ENCODE measurements around the gene PGAM2. TPM values are rescaled to one million over a fixed set of nuclear protein-coding genes. Genes with fewer than 3 reads are reported as not detected.
A peak's percentile ranks its signal among the peaks of the same experiment; 100 is the strongest.

Gene PGAM2
- total and polyA plus RNA-seq, 2 of the 13 experiments (the other 11 are each of a cell fraction or from before 2014, with no cell fraction given), result 0.22 TPM; not detected in 1

- no peak overlapping the region for H3K4me3 ChIP-seq (replicated peaks in 1 of 3; ENCODE audit: insufficient read depth in 1 of 3, low read depth in 2 of 3, low read length in 3 of 3)
- H4K20me1 ChIP-seq (ENCODE audit: insufficient read depth, low read length), result no peaks in the 10 kb centered on the region
- ChIA-PET CTCF (ENCODE audit: low intra/inter-chr PET ratio, low total read pairs) (no interaction called here), POLR2A (no interaction called here)
- H3K9me3 ChIP-seq (ENCODE audit: low read length), result no peaks in the 10 kb centered on the region
- peaks cover 12% of the 10 kb centered on the region for H3K4me1 ChIP-seq (ENCODE audit: insufficient read depth, low read length)
- H3K9ac ChIP-seq (ENCODE audit: insufficient read depth, low read depth, low read length), result no peak overlapping the region
- BruUV-seq (replicated peaks), result no TSS peak
- peaks cover 26 to 53% of the 10 kb centered on the region in 2 experiments for H3K36me3 ChIP-seq (replicated peaks in 1 of 2; ENCODE audit: control insufficient read depth in 1 of 2, insufficient read depth in 2 of 2, low read length in 2 of 2)
- intact Hi-C loops (cut with micrococcal nuclease; ENCODE audit: unreplicated experiment), result no loop called here
- no peak overlapping the region for H3K4me2 ChIP-seq (ENCODE audit: low read depth, low read length)
- no peak overlapping the region for H3K27ac ChIP-seq (ENCODE audit: extremely low read length, insufficient read depth, low read length)
- in situ Hi-C loops (cut with HindIII; ENCODE audit: extremely low pct_ligation_motif_present, low pct_unique_long_range_greater_than_20kb), result no loop called here
- H3K27me3 ChIP-seq (ENCODE audit: control insufficient read depth in 1 of 2, insufficient read depth in 2 of 2, low read length in 2 of 2), result no peaks in the 10 kb centered on the region
- H3K79me2 ChIP-seq (ENCODE audit: insufficient read depth, low read length), result no peaks in the 10 kb centered on the region
- 97% methylated on average over 28 of the region's 30 CpGs for WGBS (ENCODE audit: low lambda C conversion rate)
- FAIRE-seq, result no peak
- DNase-seq (ENCODE audit: low spot score), result no peak
- TF ChIP-seq FOXJ3 (CRISPR knock-in tag; IDR thresholded peaks at IDR 0.05; ENCODE audit: borderline replicate concordance) (no peak), RBFOX2 (IDR thresholded peaks at IDR 0.05; ENCODE audit: low read depth, low read length) (0 out of 2 replicates have a peak, but pooled peaks have one; percentile 24)
- no peak for ATAC-seq
- no peak overlapping the region for H2AFZ ChIP-seq (ENCODE audit: low read length)
Observed at GRCh38 chr7:44057849-44058758, 7.3 kb downstream of the PGAM2 start.

- DNase-seq (ENCODE audit: low spot score) (no peak), ATAC-seq (no peak), FAIRE-seq (no peak)
- H3K9ac ChIP-seq (ENCODE audit: insufficient read depth, low read depth, low read length), result no peak overlapping the region
- H3K4me3 ChIP-seq (replicated peaks in 1 of 3; ENCODE audit: insufficient read depth in 1 of 3, low read depth in 2 of 3, low read length in 3 of 3), result no peak overlapping the region
- no peaks in the 10 kb centered on the region for H3K9me3 ChIP-seq (ENCODE audit: low read length)
- no peak for TF ChIP-seq ZNF362 (CRISPR knock-in tag; IDR thresholded peaks at IDR 0.05; ENCODE audit: borderline replicate concordance)
- TF ChIP-seq ZNF644 (CRISPR knock-in tag; IDR thresholded peaks at IDR 0.05; ENCODE audit: low read depth), result no peak
- no peak for TF ChIP-seq ARNT2 (CRISPR knock-in tag; IDR thresholded peaks at IDR 0.05; ENCODE audit: low read depth)
- TF ChIP-seq ZNF556 (CRISPR knock-in tag; IDR thresholded peaks at IDR 0.05; ENCODE audit: borderline replicate concordance), result no peak
- no peak for TF ChIP-seq ZNF616 (CRISPR knock-in tag; IDR thresholded peaks at IDR 0.05; ENCODE audit: low read depth)
- no peak for TF ChIP-seq ZNF333 (CRISPR knock-in tag; IDR thresholded peaks at IDR 0.05; ENCODE audit: borderline replicate concordance)
- TF ChIP-seq SOX13 (IDR thresholded peaks at IDR 0.05), result no peak
- TF ChIP-seq SOX13 (CRISPR knock-in tag; conservative IDR thresholded peaks at IDR 0.05 in 1 of 2, IDR thresholded peaks at IDR 0.05 in 1 of 2), result no peak
- TF ChIP-seq ZNF329 (CRISPR knock-in tag; IDR thresholded peaks at IDR 0.05; ENCODE audit: low read depth), result no peak
- no peak for TF ChIP-seq CBX2 (IDR thresholded peaks at IDR 0.05; ENCODE audit: low read depth, low read length)
- no peak for TF ChIP-seq CBX2 (CRISPR knock-in tag; IDR thresholded peaks at IDR 0.05; ENCODE audit: low read depth)
- no peak for TF ChIP-seq ZNF33A (CRISPR knock-in tag; IDR thresholded peaks at IDR 0.05; ENCODE audit: borderline replicate concordance)
- BruUV-seq (replicated peaks), result no TSS peak
- intact Hi-C loops (cut with micrococcal nuclease; ENCODE audit: unreplicated experiment), result no loop called here
- H3K4me2 ChIP-seq (ENCODE audit: low read depth, low read length), result no peak overlapping the region
- no peak overlapping the region for H2AFZ ChIP-seq (ENCODE audit: low read length)
- CTCF ChIA-PET (ENCODE audit: low intra/inter-chr PET ratio, low total read pairs), result no interaction called here
- in situ Hi-C loops (cut with HindIII; ENCODE audit: extremely low pct_ligation_motif_present, low pct_unique_long_range_greater_than_20kb), result no loop called here
- no peaks in the 10 kb centered on the region for H3K79me2 ChIP-seq (ENCODE audit: insufficient read depth, low read length)
- POLR2A ChIA-PET, result no interaction called here
- peaks cover 4% of the 10 kb centered on the region for H3K4me1 ChIP-seq (ENCODE audit: insufficient read depth, low read length)
- H3K27ac ChIP-seq (ENCODE audit: extremely low read length, insufficient read depth, low read length), result no peak overlapping the region
- no peaks in the 10 kb centered on the region for H4K20me1 ChIP-seq (ENCODE audit: insufficient read depth, low read length)
- WGBS (ENCODE audit: low lambda C conversion rate), result 100% methylated on average over 5 of the region's 11 CpGs
- no peaks in the 10 kb centered on the region for H3K27me3 ChIP-seq (ENCODE audit: control insufficient read depth in 1 of 2, insufficient read depth in 2 of 2, low read length in 2 of 2)
- peaks cover 31 to 59% of the 10 kb centered on the region in 2 experiments for H3K36me3 ChIP-seq (replicated peaks in 1 of 2; ENCODE audit: control insufficient read depth in 1 of 2, insufficient read depth in 2 of 2, low read length in 2 of 2)
Observed at GRCh38 chr7:44057181-44057848, 8.1 kb downstream of the PGAM2 start.

Measured in HepG2 (cell line).